H1 (cell line): ENCODE measurements around the gene VPS13D. TPM values are rescaled to one million over a fixed set of nuclear protein-coding genes. Genes with fewer than 3 reads are reported as not detected.

Experiments
- CTCF ChIA-PET: fragments of 300-600 bp; sonication (Branson Sonifier 250); formaldehyde crosslinking; loops from one replicate; lab custom pipeline; 2021; ENCODE audit not compliant: partially characterized antibody; lab: Charles Lee
- POLR2A ChIA-PET: fragments of 300-600 bp; sonication (Branson Sonifier 250); formaldehyde crosslinking; loops from one replicate; lab custom pipeline; 2021; ENCODE audit warnings: inconsistent platforms; ENCODE audit not compliant: partially characterized antibody; lab: Charles Lee
- DNase-seq, 2 experiments: peaks; one replicate each; pipeline versions ENCODE4 v3.0.0 to v3.0.0-alpha.2; 2010 to 2022; ENCODE audit warnings: low spot score in 2 of 2, low read depth in 1 of 2, mixed read lengths in 1 of 2
- FAIRE-seq: peaks from 2 replicates; lab custom pipeline; 2011; peaks lifted over from hg19 to GRCh38; lab: Jason Lieb, UNC
- H2AFZ ChIP-seq: 2 replicates; pipeline ENCODE4 v1.8.1; 2012; ENCODE audit warnings: low read length, inconsistent platforms
- H2AK5ac ChIP-seq: 2 replicates; pipeline ENCODE4 v1.6.1; 2013; ENCODE audit warnings: low read depth, low read length
- H2BK120ac ChIP-seq: replicated peaks from 2 replicates; pipeline ENCODE3; 2013; ENCODE audit warnings: low read depth, low read length, inconsistent platforms
- H2BK12ac ChIP-seq: 2 replicates; pipeline ENCODE4 v1.6.1; 2013; ENCODE audit warnings: low read depth, low read length
- H2BK15ac ChIP-seq: 2 replicates; pipeline ENCODE4 v1.6.1; 2013; ENCODE audit warnings: low read length
- H2BK20ac ChIP-seq: 2 replicates; pipeline ENCODE4 v1.6.1; 2013; ENCODE audit warnings: low read length
- H2BK5ac ChIP-seq: 2 replicates; pipeline ENCODE4 v1.6.1; 2013; ENCODE audit warnings: low read depth, low read length
- H3K14ac ChIP-seq: 2 replicates; pipeline ENCODE4 v1.6.1; 2013; ENCODE audit warnings: inconsistent platforms; ENCODE audit not compliant: insufficient read length
- H3K18ac ChIP-seq: 2 replicates; pipeline ENCODE4 v1.6.1; 2013; ENCODE audit warnings: low read length; ENCODE audit errors: extremely low read depth
- H3K23ac ChIP-seq: 2 replicates; pipeline ENCODE4 v1.6.1; 2013; ENCODE audit warnings: inconsistent platforms; ENCODE audit not compliant: insufficient read length
- H3K23me2 ChIP-seq: 2 replicates; pipeline ENCODE4 v1.6.1; 2013; ENCODE audit warnings: low read depth, low read length
- H3K27ac ChIP-seq: 2 replicates; pipeline ENCODE4 v1.6.1; 2011; ENCODE audit warnings: low read depth, low read length, inconsistent platforms
- H3K27me3 ChIP-seq, 4 experiments: replicated peaks in 1 of 4; 1 replicate in 1 of 4; 2 replicates in 3 of 4; pipeline versions ENCODE4 v1.6.1 to v1.8.1; 2011 to 2013; ENCODE audit warnings: low read length in 3 of 4, mild to moderate bottlenecking in 3 of 4, inconsistent platforms in 2 of 4, mixed read lengths in 2 of 4, moderate library complexity in 1 of 4; ENCODE audit not compliant: control insufficient read depth in 3 of 4, insufficient read depth in 3 of 4; ENCODE audit errors: extremely low read depth in 1 of 4
- H3K36me3 ChIP-seq, 4 experiments: 2 replicates each; pipeline versions ENCODE4 v1.6.1 to v1.8.1; 2011 to 2013; ENCODE audit warnings: mild to moderate bottlenecking in 4 of 4, low read length in 3 of 4, moderate library complexity in 2 of 4, control low read depth in 1 of 4, inconsistent platforms in 1 of 4; ENCODE audit not compliant: insufficient read depth in 4 of 4, control insufficient read depth in 2 of 4
- H3K4ac ChIP-seq: replicated peaks from 2 replicates; pipeline ENCODE3; 2013; ENCODE audit warnings: low read length, low read depth, mixed read lengths, inconsistent platforms; ENCODE audit not compliant: insufficient read length
- H3K4me1 ChIP-seq, 4 experiments: replicated peaks in 1 of 4; 1 replicate in 1 of 4; 2 replicates in 3 of 4; pipeline versions ENCODE4 v1.6.1 to v1.8.1; 2011 to 2013; ENCODE audit warnings: low read length in 3 of 4, inconsistent platforms in 2 of 4, mixed read lengths in 1 of 4; ENCODE audit not compliant: insufficient read depth in 4 of 4, control insufficient read depth in 3 of 4
- H3K4me2 ChIP-seq, 2 experiments: 2 replicates each; pipeline versions ENCODE4 v1.6.1 to v1.8.1; 2011 to 2013; ENCODE audit warnings: low read depth in 2 of 2, low read length in 2 of 2, control low read depth in 1 of 2, inconsistent platforms in 1 of 2, mild to moderate bottlenecking in 1 of 2; ENCODE audit not compliant: insufficient read depth in 1 of 2
- H3K4me3 ChIP-seq, 4 experiments: fragments of 200-600, 300-600 bp in 1 of 4; sonication (generic), shearing (Covaris generic), sonication (Bioruptor Twin) in 1 of 4; 2 replicates each; pipeline versions ENCODE4 v1.5.1 to v1.8.1; 2011 to 2016; ENCODE audit warnings: low read length in 4 of 4, low read depth in 3 of 4, control low read depth in 2 of 4, inconsistent platforms in 2 of 4, mild to moderate bottlenecking in 2 of 4, mixed read lengths in 1 of 4, moderate library complexity in 1 of 4; ENCODE audit not compliant: insufficient read depth in 2 of 4; ENCODE audit errors: extremely low read depth in 1 of 4
- H3K56ac ChIP-seq: replicated peaks from 2 replicates; pipeline ENCODE3; 2013; ENCODE audit warnings: low read depth, mild to moderate bottlenecking, mixed read lengths, low read length, inconsistent platforms; ENCODE audit not compliant: insufficient read length
- H3K79me1 ChIP-seq: 2 replicates; pipeline ENCODE4 v1.6.1; 2013; ENCODE audit warnings: low read depth, low read length, control low read depth
- H3K79me2 ChIP-seq, 2 experiments: 2 replicates each; pipeline versions ENCODE4 v1.6.1 to v1.8.1; 2012 to 2013; ENCODE audit warnings: low read length in 2 of 2, mild to moderate bottlenecking in 2 of 2, inconsistent platforms in 1 of 2; ENCODE audit not compliant: insufficient read depth in 2 of 2, control insufficient read depth in 1 of 2
- H3K9ac ChIP-seq, 4 experiments: replicated peaks in 1 of 4; 1 replicate in 1 of 4; 2 replicates in 3 of 4; pipeline versions ENCODE4 v1.6.1 to v1.8.1; 2011 to 2013; ENCODE audit warnings: low read depth in 3 of 4, low read length in 3 of 4, control low read depth in 2 of 4, mild to moderate bottlenecking in 2 of 4, moderate library complexity in 2 of 4, inconsistent platforms in 1 of 4; ENCODE audit errors: extremely low read depth in 1 of 4
- H3K9me3 ChIP-seq, 2 experiments: 2 replicates each; pipeline versions ENCODE4 v1.6.1 to v1.8.1; 2012 to 2013; ENCODE audit warnings: mild to moderate bottlenecking in 2 of 2, moderate library complexity in 2 of 2, control low read depth in 1 of 2, inconsistent platforms in 1 of 2, low read depth in 1 of 2, low read length in 1 of 2, mixed read lengths in 1 of 2; ENCODE audit not compliant: insufficient read depth in 2 of 2
- H4K20me1 ChIP-seq, 2 experiments: replicated peaks in 1 of 2; 2 replicates each; pipeline versions ENCODE3 to v1.8.1; 2011 to 2013; ENCODE audit warnings: inconsistent platforms in 2 of 2, low read length in 2 of 2, mild to moderate bottlenecking in 1 of 2; ENCODE audit not compliant: insufficient read depth in 2 of 2, control insufficient read depth in 1 of 2
- H4K5ac ChIP-seq: 2 replicates; pipeline ENCODE4 v1.6.1; 2013; ENCODE audit warnings: low read length, low read depth, mixed read lengths, inconsistent platforms; ENCODE audit not compliant: insufficient read length
- H4K8ac ChIP-seq: 2 replicates; pipeline ENCODE4 v1.8.0; 2013; ENCODE audit warnings: mild to moderate bottlenecking, moderate library complexity, low read length, inconsistent platforms; ENCODE audit not compliant: insufficient read depth; ENCODE audit errors: extremely low read depth
- H4K91ac ChIP-seq: replicated peaks from 2 replicates; pipeline ENCODE3; 2013; ENCODE audit warnings: low read length, mixed read lengths, inconsistent platforms; ENCODE audit not compliant: insufficient read length
- CBX5 ChIP-seq: fragments of 300-800, 300-1000 bp; sonication (generic); IDR thresholded peaks from 2 replicates; pipeline ENCODE4 v1.7.1; 2016; ENCODE audit warnings: antibody characterized with exemption, low read length, low read depth
- CBX8 ChIP-seq: fragments of 300-800, 300-1000 bp; sonication (generic); IDR thresholded peaks from 2 replicates; pipeline ENCODE4 v1.7.1; 2016; ENCODE audit warnings: low read depth, low read length, borderline replicate concordance
- CREB1 ChIP-seq: IDR thresholded peaks from 2 replicates; pipeline ENCODE4 v1.6.1; 2012; ENCODE audit warnings: inconsistent platforms
- CTBP2 ChIP-seq: IDR thresholded peaks from 2 replicates; pipeline ENCODE4 v1.7.0; 2011; ENCODE audit warnings: borderline replicate concordance, mild to moderate bottlenecking, moderate library complexity, mixed read lengths, low read length; ENCODE audit not compliant: insufficient read depth, insufficient read length
- EGR1 ChIP-seq: IDR thresholded peaks from 2 replicates; pipeline ENCODE4 v1.6.1; 2011; ENCODE audit warnings: low read depth, low read length, borderline replicate concordance
- PHF8 ChIP-seq: fragments of 200-600 bp; sonication (generic); conservative IDR thresholded peaks from 2 replicates; pipeline ENCODE4 v1.7.1; 2012; ENCODE audit warnings: low read depth, mild to moderate bottlenecking, inconsistent platforms, low read length, moderate library complexity
- RFX5 ChIP-seq: IDR thresholded peaks from 2 replicates; pipeline ENCODE4 v1.6.1; 2011; ENCODE audit warnings: low read depth, low read length, improper control_type of control experiment, borderline replicate concordance
- SRF ChIP-seq: IDR thresholded peaks from 2 replicates; pipeline ENCODE4 v1.6.1; 2011; ENCODE audit warnings: mild to moderate bottlenecking, low read depth, low read length, moderate library complexity
- WGBS, 2 experiments: shearing (Covaris generic) in 1 of 2; methylation state at CpG; one replicate each; pipeline versions ENCODE4 v1.1.6 to v1.1.7; 2013 to 2015; ENCODE audit warnings: low lambda C conversion rate in 2 of 2, mixed read lengths in 2 of 2, inconsistent platforms in 1 of 2, low coverage in 1 of 2, missing lambda C conversion rate in 1 of 2; ENCODE audit not compliant: insufficient replicate concordance in 2 of 2, insufficient coverage in 1 of 2, insufficient read length in 1 of 2; ENCODE audit errors: extremely low coverage in 1 of 2, missing lambda C conversion rate in 1 of 2; 5-methylcytosine and 5-hydroxymethylcytosine counted together
- polyA plus RNA-seq, 7 experiments: library from polyadenylated mRNA; depleted of rRNA in 3 of 7; stranded (reverse) in 5 of 7; unstranded in 2 of 7; fragments of >200 nt in 5 of 7; fragments of 200-250 nt in 2 of 7; gene quantifications; 1 replicate in 5 of 7; 2 replicates in 1 of 7; 4 replicates in 1 of 7; pipeline versions ENCODE4 v1.2.1 to v1.2.3, GENCODE V29; 2011 to 2013; ENCODE audit warnings: missing spikeins in 2 of 7, mixed read lengths in 2 of 7
- total RNA-seq: library from RNA; stranded (reverse); fragmentation: NEBNext Ultra II Directional; extraction: Animal tissue kit (Norgen Biotek cat#: 25700); gene quantifications from 2 replicates; pipeline ENCODE4 v1.2.1, GENCODE V29; 2021

VPS13D gene
- total and polyA plus RNA-seq, 2 of the 8 experiments (the other 6 are each of a cell fraction or from before 2014, with no cell fraction given), result 10.9 to 31.2 TPM

DNA sequence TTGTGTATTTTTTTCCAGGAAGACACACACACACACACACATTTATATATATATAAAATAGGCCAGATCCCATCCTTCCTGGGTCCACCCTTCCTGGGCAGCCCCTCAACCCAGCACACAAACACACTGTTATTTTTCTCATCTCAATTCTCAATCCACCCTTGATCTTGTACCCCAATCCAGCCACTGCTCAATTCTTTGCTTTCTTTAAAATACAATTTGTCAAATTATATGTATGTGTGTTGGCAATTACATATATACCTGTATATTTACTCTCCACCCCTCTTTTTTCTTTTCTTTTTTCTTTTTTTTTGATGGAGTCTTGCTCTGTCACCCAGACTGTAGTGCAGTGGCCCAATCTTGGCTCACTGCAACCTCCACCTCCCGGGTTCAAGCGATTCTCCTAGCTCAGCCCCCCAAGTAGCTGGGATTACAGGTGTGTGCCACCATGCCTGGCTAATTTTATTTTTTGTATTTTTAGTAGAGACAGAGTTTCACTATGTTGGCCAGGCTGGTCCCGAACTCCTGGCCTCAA, 299.9 kb downstream of the VPS13D start:
- 88% methylated on average over 3 of the region's 3 CpGs; no CpG with 5 or more reads in 1 of the 2 experiments for WGBS, 2 experiments
- no peaks in the 10 kb centered on the region for H3K79me2 ChIP-seq

More for the DNA sequence above, 299.9 kb downstream of the VPS13D start:
- Histone ChIP-seq H2AFZ (0 out of 2 replicates have a peak overlapping the region, but pooled peaks have one; percentile 59), H2AK5ac (no peak overlapping the region), H3K79me1 (no peaks in the 10 kb centered on the region), H2BK15ac (no peak overlapping the region), H3K56ac (no peak overlapping the region), H4K8ac (no peak overlapping the region), H2BK12ac (no peak overlapping the region), H3K9ac (no peak overlapping the region), H3K14ac (no peak overlapping the region), H3K27me3 (no peaks in the 10 kb centered on the region), H3K4ac (no peak overlapping the region), H3K4me2 (no peak overlapping the region), H3K23me2 (no peaks in the 10 kb centered on the region), H3K9me3 (no peaks in the 10 kb centered on the region), H3K23ac (no peak overlapping the region), H2BK5ac (no peak overlapping the region), H2BK120ac (no peak overlapping the region), H3K4me3 (no peak overlapping the region), H3K27ac (no peak overlapping the region), H4K5ac (no peak overlapping the region), H2BK20ac (no peak overlapping the region), H3K4me1 (no peaks in the 10 kb centered on the region; a peak in 2 of 7 replicates), H4K91ac (no peak overlapping the region), H3K36me3 (no peaks in the 10 kb centered on the region), H3K18ac (no peak overlapping the region), H4K20me1 (no peaks in the 10 kb centered on the region)
- CTCF ChIA-PET, result interaction anchor here (1.1 kb wide), 1 partner anchor 8 kb away, joined by 6 read pairs; no protein-coding TSS in a partner anchor
- POLR2A ChIA-PET, result interaction anchor here (1.0 kb wide), 1 partner anchor 10 kb away, joined by 3 read pairs; no protein-coding TSS in a partner anchor
- FAIRE-seq (no peak), DNase-seq (no peak)
- TF ChIP-seq RFX5 (no peak), CBX8 (no peak), SRF (no peak), PHF8 (no peak), EGR1 (no peak), CREB1 (no peak), CBX5 (no peak), CTBP2 (no peak)
